ENCODE data around the gene GRPEL2. TPM values are rescaled to one million over a fixed set of nuclear protein-coding genes. Genes with fewer than 3 reads are reported as not detected.
"Not testable (repeated sequence)": the region's sequence is repeated elsewhere in the genome, so short reads cannot be mapped to it uniquely, and the experiment has no call there.

GRPEL2 gene
- total and polyA plus RNA-seq, 2 donors (not counting 3 experiments of a cell fraction or from before 2014, with no cell fraction given): 7.6 to 32.5 TPM

DNA sequence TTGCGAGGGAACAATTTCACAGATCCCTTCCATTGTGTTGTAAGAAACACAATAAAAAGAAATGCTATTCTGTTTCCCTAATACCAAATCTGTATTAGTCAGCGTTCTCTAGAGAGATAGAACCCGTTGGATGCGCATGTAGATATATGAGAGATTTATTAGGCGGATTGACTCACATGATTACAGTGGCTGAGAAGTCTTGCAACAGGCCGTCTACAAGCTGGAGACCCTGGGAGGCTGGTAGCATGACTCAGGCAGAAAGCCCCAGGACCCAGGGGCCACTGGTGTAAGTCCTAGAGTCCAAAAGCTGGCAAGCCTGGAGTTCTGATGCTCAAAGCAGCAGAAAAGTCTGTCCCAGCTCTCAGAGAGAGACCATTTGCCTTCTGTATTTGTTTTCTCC lies 52.2 kb downstream of the GRPEL2 start:
- no peak overlapping the region for H2AFZ ChIP-seq (ENCODE audit: low read depth, low read length)
- no peak overlapping the region for H3K4me3 ChIP-seq (replicated peaks in 1 of 3; ENCODE audit: insufficient read depth in 1 of 3, low read depth in 1 of 3, low read length in 3 of 3)
- DNase-seq (ENCODE audit: low read depth, low spot score) (no peak), FAIRE-seq (no peak)
- intact Hi-C loops (cut with micrococcal nuclease): no loop called here
- no peaks in the 10 kb centered on the region for H4K20me1 ChIP-seq (replicated peaks; ENCODE audit: control insufficient read depth, extremely low read depth, insufficient read depth, low read length)
- no peaks in the 10 kb centered on the region for H3K36me3 ChIP-seq (ENCODE audit: control insufficient read depth in 2 of 2, extremely low read depth in 1 of 2, insufficient read depth in 2 of 2, low read length in 2 of 2)
- no peaks in the 10 kb centered on the region for H3K9me1 ChIP-seq (replicated peaks; ENCODE audit: control insufficient read depth, extremely low read depth, insufficient read depth, low read length)
- H3K4me1 ChIP-seq (ENCODE audit: control insufficient read depth, extremely low read depth, insufficient read depth, low read length): no peaks in the 10 kb centered on the region
- H3K79me2 ChIP-seq (ENCODE audit: control insufficient read depth, insufficient read depth, low read length): no peaks in the 10 kb centered on the region
- TF ChIP-seq CTCF (IDR thresholded peaks at IDR 0.05; ENCODE audit: extremely low read depth in 1 of 2, insufficient read depth in 1 of 2, low read depth in 1 of 2, low read length in 2 of 2): no peak
- no TSS peak for BruUV-seq (replicated peaks)
- no peak overlapping the region for H3K4me2 ChIP-seq (ENCODE audit: insufficient read depth, low read length)
- no peaks in the 10 kb centered on the region for H3K9me3 ChIP-seq (replicated peaks; ENCODE audit: control insufficient read depth, insufficient read depth, low read length)
- H3K27me3 ChIP-seq (ENCODE audit: control insufficient read depth in 2 of 2, insufficient read depth in 2 of 2, low read length in 2 of 2): no peaks in the 10 kb centered on the region
- dilution Hi-C loops (cut with MboI; ENCODE audit: extremely low pct_ligation_motif_present, low sequenced_read_pairs): no loop called here
- H3K9ac ChIP-seq (replicated peaks; ENCODE audit: extremely low read depth, insufficient read depth, low read length): no peak overlapping the region
- H3K27ac ChIP-seq (ENCODE audit: insufficient read depth, low read depth, low read length): no peak overlapping the region
- POLR2A ChIA-PET: no interaction called here
- CTCF ChIA-PET: no interaction called here

DNA sequence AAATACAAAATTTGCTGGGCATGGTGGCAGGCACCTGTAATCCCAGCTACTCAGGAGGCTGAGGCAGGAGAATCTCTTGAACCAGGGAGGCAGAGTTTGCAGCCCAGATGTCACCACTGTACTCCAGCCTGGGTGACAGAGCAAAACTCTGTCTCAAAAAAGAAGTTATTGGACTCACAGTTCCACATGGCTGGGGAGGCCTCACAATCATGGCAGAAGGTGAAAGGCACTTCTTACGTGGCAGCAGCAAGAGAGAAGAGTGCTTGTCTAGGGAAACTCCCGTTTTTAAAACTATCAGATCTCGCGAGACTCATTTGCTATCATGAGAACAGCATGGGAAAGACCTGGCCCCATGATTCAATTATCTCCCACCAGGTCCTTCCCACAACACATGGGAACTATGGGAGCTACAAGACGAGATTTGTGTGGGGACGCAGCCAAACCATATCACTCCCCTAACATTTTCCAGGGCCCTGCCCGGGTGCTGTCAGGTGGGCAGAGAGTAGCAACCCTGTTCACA lies 53.5 kb downstream of the GRPEL2 start:
- H3K4me2 ChIP-seq (ENCODE audit: insufficient read depth, low read length); DNase-seq (ENCODE audit: low read depth, low spot score); intact Hi-C loops (cut with micrococcal nuclease); H3K9me3 ChIP-seq (replicated peaks; ENCODE audit: control insufficient read depth, insufficient read depth, low read length); dilution Hi-C loops (cut with MboI; ENCODE audit: extremely low pct_ligation_motif_present, low sequenced_read_pairs); H2AFZ ChIP-seq (ENCODE audit: low read depth, low read length); H4K20me1 ChIP-seq (replicated peaks; ENCODE audit: control insufficient read depth, extremely low read depth, insufficient read depth, low read length); BruUV-seq (replicated peaks); H3K36me3 ChIP-seq (ENCODE audit: control insufficient read depth in 2 of 2, extremely low read depth in 1 of 2, insufficient read depth in 2 of 2, low read length in 2 of 2); H3K9ac ChIP-seq (replicated peaks; ENCODE audit: extremely low read depth, insufficient read depth, low read length); H3K27me3 ChIP-seq (ENCODE audit: control insufficient read depth in 2 of 2, insufficient read depth in 2 of 2, low read length in 2 of 2); CTCF ChIA-PET; H3K4me3 ChIP-seq (replicated peaks in 1 of 3; ENCODE audit: insufficient read depth in 1 of 3, low read depth in 1 of 3, low read length in 3 of 3); POLR2A ChIA-PET; H3K4me1 ChIP-seq (ENCODE audit: control insufficient read depth, extremely low read depth, insufficient read depth, low read length); H3K27ac ChIP-seq (ENCODE audit: insufficient read depth, low read depth, low read length); H3K9me1 ChIP-seq (replicated peaks; ENCODE audit: control insufficient read depth, extremely low read depth, insufficient read depth, low read length); FAIRE-seq; H3K79me2 ChIP-seq (ENCODE audit: control insufficient read depth, insufficient read depth, low read length): not testable (repeated sequence)
